ENCODE measurements around the gene OTX1. TPM values are rescaled to one million over a fixed set of nuclear protein-coding genes. Genes with fewer than 3 reads are reported as not detected.
A peak's percentile ranks its signal among the peaks of the same experiment; 100 is the strongest.

Gene OTX1
- total and polyA plus RNA-seq, 2 of the 8 experiments (the other 6 are each of a cell fraction or from before 2014, with no cell fraction given): 0.24 to 3.3 TPM

GRCh38 chr2:63050334-63051041 lies at the start of gene OTX1 (continued):
- TF ChIP-seq FOSL1 (IDR thresholded peaks at IDR 0.05; ENCODE audit: insufficient read depth, low read depth, low read length) (peak; percentile 76; the same call in 1 of the 2 replicates), TBP (IDR thresholded peaks at IDR 0.05; ENCODE audit: low read depth, low read length) (peak; percentile 6; the same call in 1 of the 2 replicates), GTF2F1 (IDR thresholded peaks at IDR 0.05; ENCODE audit: borderline replicate concordance, low read depth, low read length) (no peak), TAF1 (IDR thresholded peaks at IDR 0.05; ENCODE audit: low read depth, low read length) (peak; percentile 35; the same call in 1 of the 2 replicates), POLR2A (IDR thresholded peaks at IDR 0.05; ENCODE audit: control extremely low read depth in 1 of 2, low read depth in 2 of 2, low read length in 2 of 2) (0 out of 3 replicates have a peak, but pooled peaks of 1 of the 2 experiments have one; percentile 38), YY1 (IDR thresholded peaks at IDR 0.05; ENCODE audit: low read depth, low read length) (peak; percentile 15; the same call in 1 of the 2 replicates), NRF1 (IDR thresholded peaks at IDR 0.05; ENCODE audit: low read depth, low read length) (no peak), KDM1A (IDR thresholded peaks at IDR 0.05; ENCODE audit: borderline replicate concordance, low read length) (no peak), E2F6 (IDR thresholded peaks at IDR 0.05) (0 out of 2 replicates have a peak, but pooled peaks have one; percentile 31), CHD1 (IDR thresholded peaks at IDR 0.05; ENCODE audit: low read depth, low read length) (no peak)

Measured in H1 (cell line).